Measurements from ENCODE around the gene SLC2A11.
"Not testable (repeated sequence)": the region's sequence is repeated elsewhere in the genome, so short reads cannot be mapped to it uniquely, and the experiment has no call there.

Gene SLC2A11

GRCh38 chr22:23910496-23911190 lies 53.0 kb downstream of the SLC2A11 start:
- no peak for TF ChIP-seq ZNF274 (IDR thresholded peaks at IDR 0.05; ENCODE audit: low read depth, low read length)
- H3K4me3 ChIP-seq (ENCODE audit: low read length) = no peak overlapping the region

GRCh38 chr22:23911318-23911980 lies 53.8 kb downstream of the SLC2A11 start:
- no peak for TF ChIP-seq ZNF274 (IDR thresholded peaks at IDR 0.05; ENCODE audit: low read depth, low read length)
- H3K4me3 ChIP-seq (ENCODE audit: low read length) = no peak overlapping the region

- no peak overlapping the region for H3K4me3 ChIP-seq (ENCODE audit: low read length)
- no peak for TF ChIP-seq ZNF274 (IDR thresholded peaks at IDR 0.05; ENCODE audit: low read depth, low read length)
Observed at GRCh38 chr22:23912293-23912903, 54.7 kb downstream of the SLC2A11 start.

- H3K4me3 ChIP-seq (ENCODE audit: low read length) = peak overlapping the region; percentile 59
- TF ChIP-seq ZNF274 (IDR thresholded peaks at IDR 0.05; ENCODE audit: low read depth, low read length) = no peak
Observed at GRCh38 chr22:23913306-23913660, 55.6 kb downstream of the SLC2A11 start.

- peak overlapping the region; percentile 59 for H3K4me3 ChIP-seq (ENCODE audit: low read length)
- no peak for TF ChIP-seq ZNF274 (IDR thresholded peaks at IDR 0.05; ENCODE audit: low read depth, low read length)
Observed at GRCh38 chr22:23913661-23914353, 56.1 kb downstream of the SLC2A11 start.

- TF ChIP-seq ZNF274 (IDR thresholded peaks at IDR 0.05; ENCODE audit: low read depth, low read length) = no peak
- no peak overlapping the region for H3K4me3 ChIP-seq (ENCODE audit: low read length)
Observed at GRCh38 chr22:23915290-23915689, 57.6 kb downstream of the SLC2A11 start.

- not testable (repeated sequence) for H3K4me3 ChIP-seq (ENCODE audit: low read length)
Observed at GRCh38 chr22:23920267-23920611, 62.6 kb downstream of the SLC2A11 start.

GRCh38 chr22:23921586-23922201 lies 64.0 kb downstream of the SLC2A11 start:
- not testable (repeated sequence) for H3K4me3 ChIP-seq (ENCODE audit: low read length)

GRCh38 chr22:23922921-23923320 lies 65.2 kb downstream of the SLC2A11 start:
- no peak for TF ChIP-seq ZNF274 (IDR thresholded peaks at IDR 0.05; ENCODE audit: low read depth, low read length)
- no peak overlapping the region for H3K4me3 ChIP-seq (ENCODE audit: low read length)

- no peak for TF ChIP-seq ZNF274 (IDR thresholded peaks at IDR 0.05; ENCODE audit: low read depth, low read length)
- H3K4me3 ChIP-seq (ENCODE audit: low read length) = no peak overlapping the region
Observed at GRCh38 chr22:23925020-23925606, 67.4 kb downstream of the SLC2A11 start.

- TF ChIP-seq ZNF274 (IDR thresholded peaks at IDR 0.05; ENCODE audit: low read depth, low read length) = no peak
- H3K4me3 ChIP-seq (ENCODE audit: low read length) = no peak overlapping the region
Observed at GRCh38 chr22:23926561-23926960, 68.9 kb downstream of the SLC2A11 start.

All from GM08714 (cell line).